Body of pancreas (tissue), 4 donors: ENCODE measurements around the gene SPAG5. TPM values are rescaled to one million over a fixed set of nuclear protein-coding genes. Genes with fewer than 3 reads are reported as not detected.

ENCODE experiments used
- ATAC-seq: fragments of 150-250 bp; one replicate; pipeline ENCODE4 v1.9.1; 2016
- DNase-seq, 4 donors: peaks; one replicate each; pipeline ENCODE4 v3.0.0-alpha.2; 2019
- H3K27ac ChIP-seq, 4 donors: fragments of 200-600 bp; sonication (generic); 1 replicate in 3 of 4; 2 replicates in 1 of 4; pipeline versions ENCODE4 v1.5.1 to v1.6.1; 2016 to 2019; ENCODE audit warnings: mild to moderate bottlenecking in 1 of 4, mixed read lengths in 1 of 4, moderate library complexity in 1 of 4
- H3K27me3 ChIP-seq, 2 donors: fragments of 200-600 bp; sonication (generic); one replicate each; pipeline ENCODE4 v1.6.0; 2016; ENCODE audit warnings: mild to moderate bottlenecking in 1 of 2
- H3K36me3 ChIP-seq, 2 donors: fragments of 200-600 bp; sonication (generic); replicated peaks in 1 of 2; 2 replicates each; pipeline ENCODE4 v1.5.1; 2016; ENCODE audit warnings: low read depth in 2 of 2; ENCODE audit not compliant: insufficient read depth in 1 of 2
- H3K4me1 ChIP-seq: fragments of 200-600 bp; sonication (generic); one replicate; pipeline ENCODE4 v1.6.0; 2016
- H3K4me3 ChIP-seq, 2 donors: fragments of 200-600 bp; sonication (generic); 1 replicate in 1 of 2; 2 replicates in 1 of 2; pipeline ENCODE4 v1.5.1; 2016 to 2019
- H3K9me3 ChIP-seq, 3 donors: fragments of 200-600 bp; sonication (generic); 1 replicate in 2 of 3; 2 replicates in 1 of 3; pipeline ENCODE4 v1.5.1; 2016
- POLR2A ChIP-seq, 3 donors: fragments of 450-650 bp; IDR thresholded peaks; one replicate each; pipeline ENCODE4 v1.6.1; 2016; ENCODE audit warnings: antibody characterized with exemption in 3 of 3, mild to moderate bottlenecking in 2 of 3
- WGBS, 2 donors: methylation state at CpG; one replicate each; pipeline ENCODE4 v1.1.5; 2017; 5-methylcytosine and 5-hydroxymethylcytosine counted together
- intact Hi-C: fragments of 100-400 bp; cut with DNase I; formaldehyde crosslinking; loops from one replicate; pipeline ENCODE4 v1.15.1; 2023
- total RNA-seq, 2 donors: library from RNA; depleted of rRNA; stranded (reverse); fragments of >200 nt; gene quantifications; one replicate each; pipeline ENCODE4 v1.1.0, GENCODE V29; 2016
- TF ChIP-seq, protein P1 (sequence below), 7 experiments: fragments of 450-650 bp in 4 of 7; fragments of 200-600 bp in 3 of 7; sonication (generic) in 3 of 7; IDR thresholded peaks; one replicate each; pipeline ENCODE4 v1.5.1; 2016 to 2019; ENCODE audit warnings: antibody characterized with exemption in 7 of 7

The SPAG5 gene
- total RNA-seq, 2 donors from 2014 or later, result 3.1 TPM; not detected in 1

DNA sequence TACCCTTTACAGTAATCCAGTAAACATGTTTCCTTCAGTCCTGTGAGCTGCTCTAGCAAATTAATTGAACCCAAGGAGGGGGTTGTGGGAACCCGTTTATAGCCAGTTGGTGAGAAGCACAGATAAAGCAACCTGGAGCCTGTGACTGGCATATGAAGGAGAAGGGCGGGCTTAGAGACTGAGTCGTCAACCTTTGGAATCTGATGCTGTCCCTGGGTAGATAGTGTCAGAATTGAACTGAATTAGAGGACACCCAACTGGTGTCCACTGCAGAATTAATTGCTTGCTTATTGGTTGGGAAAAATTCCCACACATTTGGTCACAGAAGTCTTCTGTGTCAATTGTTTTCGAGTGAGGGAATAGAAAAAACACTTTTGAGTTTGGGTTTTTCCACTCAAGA, 28.0 kb upstream of the SPAG5 start:
- Histone ChIP-seq H3K27me3 (no peaks in the 10 kb centered on the region), H3K27ac (no peak overlapping the region), H3K9me3 (no peaks in the 10 kb centered on the region), H3K36me3 (peaks cover 28% of the 10 kb centered on the region in 2 donors), H3K4me1 (peaks cover 5% of the 10 kb centered on the region), H3K4me3 (no peak overlapping the region)
- intact Hi-C loops, result no loop called here
- 88 to 96% methylated on average over 4 of the region's 4 CpGs for WGBS, 2 donors
- no peak for TF ChIP-seq POLR2A (IDR thresholded peaks at IDR 0.05)
- TF ChIP-seq, protein P1, sequence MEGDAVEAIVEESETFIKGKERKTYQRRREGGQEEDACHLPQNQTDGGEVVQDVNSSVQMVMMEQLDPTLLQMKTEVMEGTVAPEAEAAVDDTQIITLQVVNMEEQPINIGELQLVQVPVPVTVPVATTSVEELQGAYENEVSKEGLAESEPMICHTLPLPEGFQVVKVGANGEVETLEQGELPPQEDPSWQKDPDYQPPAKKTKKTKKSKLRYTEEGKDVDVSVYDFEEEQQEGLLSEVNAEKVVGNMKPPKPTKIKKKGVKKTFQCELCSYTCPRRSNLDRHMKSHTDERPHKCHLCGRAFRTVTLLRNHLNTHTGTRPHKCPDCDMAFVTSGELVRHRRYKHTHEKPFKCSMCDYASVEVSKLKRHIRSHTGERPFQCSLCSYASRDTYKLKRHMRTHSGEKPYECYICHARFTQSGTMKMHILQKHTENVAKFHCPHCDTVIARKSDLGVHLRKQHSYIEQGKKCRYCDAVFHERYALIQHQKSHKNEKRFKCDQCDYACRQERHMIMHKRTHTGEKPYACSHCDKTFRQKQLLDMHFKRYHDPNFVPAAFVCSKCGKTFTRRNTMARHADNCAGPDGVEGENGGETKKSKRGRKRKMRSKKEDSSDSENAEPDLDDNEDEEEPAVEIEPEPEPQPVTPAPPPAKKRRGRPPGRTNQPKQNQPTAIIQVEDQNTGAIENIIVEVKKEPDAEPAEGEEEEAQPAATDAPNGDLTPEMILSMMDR (IDR thresholded peaks at IDR 0.05), result no peak
- ATAC-seq, result no peak
- DNase-seq, result no peak

DNA sequence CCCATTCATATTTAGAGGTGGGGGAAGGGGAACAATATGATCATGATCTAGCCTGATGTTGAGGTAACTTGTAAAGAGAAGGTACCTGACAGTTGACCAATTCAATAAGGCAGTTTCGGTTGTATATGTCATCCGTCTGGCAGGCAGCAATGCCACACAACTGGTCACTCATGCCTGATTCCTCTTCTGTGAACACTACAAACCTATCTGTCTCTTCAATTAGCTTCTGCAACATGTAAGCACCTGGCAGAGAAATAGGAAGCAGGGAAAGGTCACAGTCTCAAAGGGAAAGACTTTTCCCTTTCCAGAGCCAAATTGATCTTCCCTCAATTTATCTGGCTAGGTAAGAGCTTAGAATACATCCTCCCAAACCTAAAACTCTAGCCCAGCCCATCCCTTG, 25.3 kb upstream of the SPAG5 start:
- Histone ChIP-seq H3K4me1 (peaks cover 5% of the 10 kb centered on the region), H3K36me3 (peaks cover 34 to 37% of the 10 kb centered on the region in 2 donors), H3K27ac (no peak overlapping the region), H3K4me3 (no peak overlapping the region), H3K9me3 (no peaks in the 10 kb centered on the region), H3K27me3 (no peaks in the 10 kb centered on the region)
- intact Hi-C loops, result no loop called here
- ATAC-seq (no peak), DNase-seq (no peak)
- TF ChIP-seq, protein P1 (IDR thresholded peaks at IDR 0.05), result no peak
- TF ChIP-seq POLR2A (IDR thresholded peaks at IDR 0.05), result no peak
- 86 to 91% methylated on average over 2 of the region's 2 CpGs for WGBS, 2 donors

GRCh38 chr17:28623696-28624095, 24.9 kb upstream of the SPAG5 start:
- DNase-seq (no peak), ATAC-seq (no peak)
- H3K4me1 ChIP-seq, result peaks cover 5% of the 10 kb centered on the region
- no peak overlapping the region for H3K4me3 ChIP-seq
- H3K27ac ChIP-seq, result no peak overlapping the region
- intact Hi-C loops, result no loop called here
- H3K27me3 ChIP-seq, result no peaks in the 10 kb centered on the region
- 78 to 93% methylated on average over 4 of the region's 4 CpGs for WGBS, 2 donors
- H3K9me3 ChIP-seq, result no peaks in the 10 kb centered on the region
- H3K36me3 ChIP-seq, result peaks cover 37 to 42% of the 10 kb centered on the region in 2 donors
- TF ChIP-seq, protein P1 (IDR thresholded peaks at IDR 0.05), result no peak
- TF ChIP-seq POLR2A (IDR thresholded peaks at IDR 0.05), result no peak

- TF ChIP-seq, protein P1 (IDR thresholded peaks at IDR 0.05), result no peak
- no peak for TF ChIP-seq POLR2A (IDR thresholded peaks at IDR 0.05)
- peaks cover 40 to 50% of the 10 kb centered on the region in 2 donors for H3K36me3 ChIP-seq
- DNase-seq (no peak), ATAC-seq (no peak)
- H3K27me3 ChIP-seq, result no peaks in the 10 kb centered on the region
- 59 to 78% methylated on average over 3 of the region's 3 CpGs for WGBS, 2 donors
- peaks cover 5% of the 10 kb centered on the region for H3K4me1 ChIP-seq
- H3K27ac ChIP-seq, result no peak overlapping the region
- H3K4me3 ChIP-seq, result no peak overlapping the region
- H3K9me3 ChIP-seq, result no peaks in the 10 kb centered on the region
- intact Hi-C loops, result no loop called here
Observed at GRCh38 chr17:28622186-28622585, 23.4 kb upstream of the SPAG5 start.

GRCh38 chr17:28620010-28620409, 21.2 kb upstream of the SPAG5 start:
- WGBS, 2 donors, result 77 to 82% methylated on average over 2 of the region's 2 CpGs
- Histone ChIP-seq H3K36me3 (peaks cover 45 to 66% of the 10 kb centered on the region in 2 donors), H3K4me3 (no peak overlapping the region), H3K4me1 (peaks cover 5% of the 10 kb centered on the region), H3K9me3 (no peaks in the 10 kb centered on the region), H3K27me3 (no peaks in the 10 kb centered on the region), H3K27ac (no peak overlapping the region)
- no peak for DNase-seq
- ATAC-seq, result no peak
- intact Hi-C loops, result no loop called here
- no peak for TF ChIP-seq POLR2A (IDR thresholded peaks at IDR 0.05)
- TF ChIP-seq, protein P1 (IDR thresholded peaks at IDR 0.05), result no peak
